ENCODE data around the gene KAZALD1.

KAZALD1 gene

DNA sequence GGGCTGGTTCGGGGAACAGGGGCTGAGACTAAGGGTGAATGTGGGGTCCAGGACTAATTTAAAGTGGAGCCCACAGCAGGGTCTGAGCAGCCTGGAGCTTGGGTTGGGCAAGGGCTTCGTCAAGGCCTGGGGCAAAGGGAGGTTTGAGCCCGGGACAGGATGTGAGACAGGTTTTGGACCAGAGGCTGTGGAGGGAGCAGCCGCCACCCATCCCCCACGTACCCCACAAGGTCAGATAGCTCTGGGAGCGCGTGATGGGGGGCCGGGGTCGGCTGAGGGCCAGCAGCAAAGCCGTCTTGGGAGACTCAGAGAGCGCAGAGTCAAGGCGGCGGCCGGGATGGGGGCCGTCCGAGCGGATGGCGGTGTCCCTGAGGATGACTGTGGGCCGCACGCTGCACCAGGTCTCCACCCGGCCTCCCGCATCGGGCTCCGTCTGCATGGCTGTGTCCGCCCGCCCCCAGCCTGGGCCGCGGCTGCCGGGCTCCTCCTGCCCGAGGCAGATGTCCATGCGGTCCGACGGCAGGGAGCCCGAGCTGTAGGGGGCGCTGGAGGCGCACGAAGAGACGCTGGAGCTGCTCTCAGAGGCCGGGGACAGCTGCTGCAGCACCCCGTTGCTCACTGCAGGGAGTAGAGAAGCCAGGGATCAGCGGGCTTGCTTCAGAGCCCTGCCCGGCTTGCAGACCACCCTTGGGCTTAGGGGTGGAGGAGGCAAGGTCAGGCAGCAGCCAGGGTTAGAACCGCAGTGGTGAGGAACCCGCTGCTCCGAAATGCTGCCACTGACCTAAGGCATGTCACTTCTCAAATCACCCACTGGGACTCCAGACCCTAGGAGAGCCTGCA lies 43.0 kb upstream of the KAZALD1 start (continued):
- TF ChIP-seq, protein P1, sequence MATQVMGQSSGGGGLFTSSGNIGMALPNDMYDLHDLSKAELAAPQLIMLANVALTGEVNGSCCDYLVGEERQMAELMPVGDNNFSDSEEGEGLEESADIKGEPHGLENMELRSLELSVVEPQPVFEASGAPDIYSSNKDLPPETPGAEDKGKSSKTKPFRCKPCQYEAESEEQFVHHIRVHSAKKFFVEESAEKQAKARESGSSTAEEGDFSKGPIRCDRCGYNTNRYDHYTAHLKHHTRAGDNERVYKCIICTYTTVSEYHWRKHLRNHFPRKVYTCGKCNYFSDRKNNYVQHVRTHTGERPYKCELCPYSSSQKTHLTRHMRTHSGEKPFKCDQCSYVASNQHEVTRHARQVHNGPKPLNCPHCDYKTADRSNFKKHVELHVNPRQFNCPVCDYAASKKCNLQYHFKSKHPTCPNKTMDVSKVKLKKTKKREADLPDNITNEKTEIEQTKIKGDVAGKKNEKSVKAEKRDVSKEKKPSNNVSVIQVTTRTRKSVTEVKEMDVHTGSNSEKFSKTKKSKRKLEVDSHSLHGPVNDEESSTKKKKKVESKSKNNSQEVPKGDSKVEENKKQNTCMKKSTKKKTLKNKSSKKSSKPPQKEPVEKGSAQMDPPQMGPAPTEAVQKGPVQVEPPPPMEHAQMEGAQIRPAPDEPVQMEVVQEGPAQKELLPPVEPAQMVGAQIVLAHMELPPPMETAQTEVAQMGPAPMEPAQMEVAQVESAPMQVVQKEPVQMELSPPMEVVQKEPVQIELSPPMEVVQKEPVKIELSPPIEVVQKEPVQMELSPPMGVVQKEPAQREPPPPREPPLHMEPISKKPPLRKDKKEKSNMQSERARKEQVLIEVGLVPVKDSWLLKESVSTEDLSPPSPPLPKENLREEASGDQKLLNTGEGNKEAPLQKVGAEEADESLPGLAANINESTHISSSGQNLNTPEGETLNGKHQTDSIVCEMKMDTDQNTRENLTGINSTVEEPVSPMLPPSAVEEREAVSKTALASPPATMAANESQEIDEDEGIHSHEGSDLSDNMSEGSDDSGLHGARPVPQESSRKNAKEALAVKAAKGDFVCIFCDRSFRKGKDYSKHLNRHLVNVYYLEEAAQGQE (tag by site-specific recombination; IDR thresholded peaks at IDR 0.05), result 0 out of 2 replicates have a peak, but pooled peaks have one; percentile 33
- TF ChIP-seq SETDB1 (IDR thresholded peaks at IDR 0.05; ENCODE audit: insufficient read length, low read length) (no peak), ZBTB48 (tag by site-specific recombination; IDR thresholded peaks at IDR 0.05) (peak; percentile 95), ZNF660 (tag by site-specific recombination; IDR thresholded peaks at IDR 0.05) (peak; percentile 65), ZNF621 (tag by site-specific recombination; IDR thresholded peaks at IDR 0.05) (no peak), ZNF654 (tag by site-specific recombination; IDR thresholded peaks at IDR 0.05; ENCODE audit: low read depth) (peak; percentile 71), ZBTB17 (tag by site-specific recombination; IDR thresholded peaks at IDR 0.05) (peak; percentile 68; the same call in 1 of the 2 replicates), GFI1B (tag by site-specific recombination; IDR thresholded peaks at IDR 0.05) (no peak), KLF1 (tag by site-specific recombination; IDR thresholded peaks at IDR 0.05) (peak; percentile 18; the same call in 1 of the 2 replicates), ZNF48 (tag by site-specific recombination; IDR thresholded peaks at IDR 0.05) (no peak), TCF7L2 (IDR thresholded peaks at IDR 0.05; ENCODE audit: borderline replicate concordance, low read depth, low read length) (no peak), SALL2 (tag by site-specific recombination; IDR thresholded peaks at IDR 0.05; ENCODE audit: borderline replicate concordance) (no peak), ZNF341 (tag by site-specific recombination; IDR thresholded peaks at IDR 0.05; ENCODE audit: low read depth) (peak; percentile 53), KLF9 (tag by site-specific recombination; IDR thresholded peaks at IDR 0.05; ENCODE audit: low read depth) (no peak), ZNF510 (tag by site-specific recombination; IDR thresholded peaks at IDR 0.05; ENCODE audit: insufficient replicate concordance) (no peak), ZNF184 (tag by site-specific recombination; IDR thresholded peaks at IDR 0.05) (no peak), ZNF10 (tag by site-specific recombination; IDR thresholded peaks at IDR 0.05) (0 out of 2 replicates have a peak, but pooled peaks have one; percentile 16), KLF8 (tag by site-specific recombination; IDR thresholded peaks at IDR 0.05) (peak; percentile 35; the same call in 1 of the 2 replicates)
- TF ChIP-seq, protein P2, sequence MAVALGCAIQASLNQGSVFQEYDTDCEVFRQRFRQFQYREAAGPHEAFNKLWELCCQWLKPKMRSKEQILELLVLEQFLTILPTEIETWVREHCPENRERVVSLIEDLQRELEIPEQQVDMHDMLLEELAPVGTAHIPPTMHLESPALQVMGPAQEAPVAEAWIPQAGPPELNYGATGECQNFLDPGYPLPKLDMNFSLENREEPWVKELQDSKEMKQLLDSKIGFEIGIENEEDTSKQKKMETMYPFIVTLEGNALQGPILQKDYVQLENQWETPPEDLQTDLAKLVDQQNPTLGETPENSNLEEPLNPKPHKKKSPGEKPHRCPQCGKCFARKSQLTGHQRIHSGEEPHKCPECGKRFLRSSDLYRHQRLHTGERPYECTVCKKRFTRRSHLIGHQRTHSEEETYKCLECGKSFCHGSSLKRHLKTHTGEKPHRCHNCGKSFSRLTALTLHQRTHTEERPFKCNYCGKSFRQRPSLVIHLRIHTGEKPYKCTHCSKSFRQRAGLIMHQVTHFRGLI (tag by site-specific recombination; IDR thresholded peaks at IDR 0.05), result no peak
- TF ChIP-seq, protein P3, sequence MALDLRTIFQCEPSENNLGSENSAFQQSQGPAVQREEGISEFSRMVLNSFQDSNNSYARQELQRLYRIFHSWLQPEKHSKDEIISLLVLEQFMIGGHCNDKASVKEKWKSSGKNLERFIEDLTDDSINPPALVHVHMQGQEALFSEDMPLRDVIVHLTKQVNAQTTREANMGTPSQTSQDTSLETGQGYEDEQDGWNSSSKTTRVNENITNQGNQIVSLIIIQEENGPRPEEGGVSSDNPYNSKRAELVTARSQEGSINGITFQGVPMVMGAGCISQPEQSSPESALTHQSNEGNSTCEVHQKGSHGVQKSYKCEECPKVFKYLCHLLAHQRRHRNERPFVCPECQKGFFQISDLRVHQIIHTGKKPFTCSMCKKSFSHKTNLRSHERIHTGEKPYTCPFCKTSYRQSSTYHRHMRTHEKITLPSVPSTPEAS (tag by site-specific recombination; IDR thresholded peaks at IDR 0.05), result no peak
- TF ChIP-seq, protein P4, sequence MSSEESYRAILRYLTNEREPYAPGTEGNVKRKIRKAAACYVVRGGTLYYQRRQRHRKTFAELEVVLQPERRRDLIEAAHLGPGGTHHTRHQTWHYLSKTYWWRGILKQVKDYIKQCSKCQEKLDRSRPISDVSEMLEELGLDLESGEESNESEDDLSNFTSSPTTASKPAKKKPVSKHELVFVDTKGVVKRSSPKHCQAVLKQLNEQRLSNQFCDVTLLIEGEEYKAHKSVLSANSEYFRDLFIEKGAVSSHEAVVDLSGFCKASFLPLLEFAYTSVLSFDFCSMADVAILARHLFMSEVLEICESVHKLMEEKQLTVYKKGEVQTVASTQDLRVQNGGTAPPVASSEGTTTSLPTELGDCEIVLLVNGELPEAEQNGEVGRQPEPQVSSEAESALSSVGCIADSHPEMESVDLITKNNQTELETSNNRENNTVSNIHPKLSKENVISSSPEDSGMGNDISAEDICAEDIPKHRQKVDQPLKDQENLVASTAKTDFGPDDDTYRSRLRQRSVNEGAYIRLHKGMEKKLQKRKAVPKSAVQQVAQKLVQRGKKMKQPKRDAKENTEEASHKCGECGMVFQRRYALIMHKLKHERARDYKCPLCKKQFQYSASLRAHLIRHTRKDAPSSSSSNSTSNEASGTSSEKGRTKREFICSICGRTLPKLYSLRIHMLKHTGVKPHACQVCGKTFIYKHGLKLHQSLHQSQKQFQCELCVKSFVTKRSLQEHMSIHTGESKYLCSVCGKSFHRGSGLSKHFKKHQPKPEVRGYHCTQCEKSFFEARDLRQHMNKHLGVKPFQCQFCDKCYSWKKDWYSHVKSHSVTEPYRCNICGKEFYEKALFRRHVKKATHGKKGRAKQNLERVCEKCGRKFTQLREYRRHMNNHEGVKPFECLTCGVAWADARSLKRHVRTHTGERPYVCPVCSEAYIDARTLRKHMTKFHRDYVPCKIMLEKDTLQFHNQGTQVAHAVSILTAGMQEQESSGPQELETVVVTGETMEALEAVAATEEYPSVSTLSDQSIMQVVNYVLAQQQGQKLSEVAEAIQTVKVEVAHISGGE (tag by site-specific recombination; conservative IDR thresholded peaks at IDR 0.05; ENCODE audit: low read depth), result 0 out of 2 replicates have a peak, but pooled peaks have one; percentile 23
- TF ChIP-seq, protein P5, sequence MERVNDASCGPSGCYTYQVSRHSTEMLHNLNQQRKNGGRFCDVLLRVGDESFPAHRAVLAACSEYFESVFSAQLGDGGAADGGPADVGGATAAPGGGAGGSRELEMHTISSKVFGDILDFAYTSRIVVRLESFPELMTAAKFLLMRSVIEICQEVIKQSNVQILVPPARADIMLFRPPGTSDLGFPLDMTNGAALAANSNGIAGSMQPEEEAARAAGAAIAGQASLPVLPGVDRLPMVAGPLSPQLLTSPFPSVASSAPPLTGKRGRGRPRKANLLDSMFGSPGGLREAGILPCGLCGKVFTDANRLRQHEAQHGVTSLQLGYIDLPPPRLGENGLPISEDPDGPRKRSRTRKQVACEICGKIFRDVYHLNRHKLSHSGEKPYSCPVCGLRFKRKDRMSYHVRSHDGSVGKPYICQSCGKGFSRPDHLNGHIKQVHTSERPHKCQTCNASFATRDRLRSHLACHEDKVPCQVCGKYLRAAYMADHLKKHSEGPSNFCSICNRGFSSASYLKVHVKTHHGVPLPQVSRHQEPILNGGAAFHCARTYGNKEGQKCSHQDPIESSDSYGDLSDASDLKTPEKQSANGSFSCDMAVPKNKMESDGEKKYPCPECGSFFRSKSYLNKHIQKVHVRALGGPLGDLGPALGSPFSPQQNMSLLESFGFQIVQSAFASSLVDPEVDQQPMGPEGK (tag by site-specific recombination; IDR thresholded peaks at IDR 0.05), result peak; percentile 69
- TF ChIP-seq, protein P6, sequence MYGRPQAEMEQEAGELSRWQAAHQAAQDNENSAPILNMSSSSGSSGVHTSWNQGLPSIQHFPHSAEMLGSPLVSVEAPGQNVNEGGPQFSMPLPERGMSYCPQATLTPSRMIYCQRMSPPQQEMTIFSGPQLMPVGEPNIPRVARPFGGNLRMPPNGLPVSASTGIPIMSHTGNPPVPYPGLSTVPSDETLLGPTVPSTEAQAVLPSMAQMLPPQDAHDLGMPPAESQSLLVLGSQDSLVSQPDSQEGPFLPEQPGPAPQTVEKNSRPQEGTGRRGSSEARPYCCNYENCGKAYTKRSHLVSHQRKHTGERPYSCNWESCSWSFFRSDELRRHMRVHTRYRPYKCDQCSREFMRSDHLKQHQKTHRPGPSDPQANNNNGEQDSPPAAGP (tag by site-specific recombination; IDR thresholded peaks at IDR 0.05), result peak; percentile 73; the same call in 1 of the 2 replicates

Measured in HEK293 (cell line).